GM10248 (cell line): Measurements from ENCODE around the gene NTMT1.

Source experiments
- CTCF ChIA-PET: fragments of 300-600 bp; sonication (Branson Sonifier 250); formaldehyde crosslinking; extraction: SDS; loops from one replicate; lab custom pipeline; 2021; ENCODE audit warnings: antibody characterized with exemption; lab: Yijun Ruan, JAX
- POLR2A ChIA-PET: fragments of 350-650 bp; sonication (Branson Sonifier 250); formaldehyde crosslinking; extraction: SDS; loops from one replicate; lab custom pipeline; 2020; ENCODE audit warnings: antibody characterized with exemption; lab: Yijun Ruan, JAX
- DNase-seq: peaks from one replicate; pipeline ENCODE4 v3.0.0; 2012; ENCODE audit errors: extremely low spot score
- CTCF ChIP-seq: IDR thresholded peaks from 2 replicates; pipeline ENCODE4 v1.5.1; 2012; ENCODE audit warnings: mild to moderate bottlenecking, low read depth; ENCODE audit errors: extremely low read depth, missing control alignments, control extremely low read depth

Gene NTMT1

GRCh38 chr9:129637102-129637501 lies 11.1 kb downstream of the NTMT1 start:
- no peak for TF ChIP-seq CTCF
- ChIA-PET POLR2A (interaction anchor here (1.9 kb wide), 1 partner anchor 12 kb away, joined by 5 read pairs; the partner anchor contains the start of gene NTMT1), CTCF (interaction anchor here (9.9 kb wide), 1 partner anchor 13 kb away, joined by 68 read pairs; the partner anchor contains the start of gene NTMT1)
- DNase-seq, result no peak

DNA sequence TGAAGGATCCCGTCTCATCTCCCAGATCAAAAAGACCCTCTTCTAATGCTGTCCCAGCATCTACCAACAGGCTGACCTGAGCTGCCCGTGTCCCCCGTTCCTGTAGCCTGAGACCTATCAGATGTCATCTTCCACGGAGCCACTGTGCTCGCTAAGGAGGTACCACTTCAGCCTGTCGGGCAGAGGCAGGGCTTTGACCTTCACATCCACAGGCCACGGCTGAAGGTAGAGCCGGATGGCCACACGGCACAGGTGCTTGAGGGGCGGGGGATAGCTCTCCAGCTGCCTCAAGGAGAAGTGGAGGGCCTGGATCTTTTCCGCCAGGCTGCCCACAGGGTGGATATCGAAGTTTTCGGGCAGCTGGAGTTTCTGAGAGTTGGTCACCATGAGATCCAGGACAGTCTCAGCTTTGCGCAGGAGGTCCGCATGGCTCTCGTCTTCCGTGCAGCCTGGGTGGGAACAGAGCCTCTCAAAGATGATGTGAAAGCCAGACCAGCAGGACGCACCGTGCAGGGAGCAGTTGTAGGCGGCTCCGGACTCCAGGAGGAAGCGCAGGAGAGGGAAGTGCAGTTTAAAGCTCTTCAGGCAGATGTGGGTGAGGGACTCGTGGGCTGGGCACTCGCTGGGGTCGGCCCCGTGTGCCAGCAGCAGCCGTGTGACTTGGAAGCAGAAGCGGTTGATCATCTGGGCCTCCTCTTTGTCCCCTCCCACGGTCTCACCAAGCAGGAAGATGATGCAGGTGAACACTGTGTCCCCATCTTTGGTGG lies 11.9 kb downstream of the NTMT1 start:
- CTCF ChIA-PET, result interaction anchor here (1.1 to 9.9 kb wide), 2 partner anchors 9 to 14 kb away, joined by 3 to 68 read pairs; partner anchors contain the start of gene NTMT1
- POLR2A ChIA-PET, result interaction anchor here (1.9 kb wide), 1 partner anchor 12 kb away, joined by 5 read pairs; the partner anchor contains the start of gene NTMT1
- no peak for TF ChIP-seq CTCF
- DNase-seq, result no peak

- CTCF ChIA-PET, result interaction anchor here (1.0 to 9.9 kb wide), 7 partner anchors 9 to 500 kb away, joined by 3 to 68 read pairs (median 5); partner anchors contain the start of gene NTMT1
- no peak for DNase-seq
- no peak for TF ChIP-seq CTCF
- POLR2A ChIA-PET, result interaction anchor here (1.0 kb wide), 1 partner anchor 15 kb away, joined by 3 read pairs; no protein-coding TSS in a partner anchor
Observed at GRCh38 chr9:129639034-129639630, 13.2 kb downstream of the NTMT1 start.

DNA sequence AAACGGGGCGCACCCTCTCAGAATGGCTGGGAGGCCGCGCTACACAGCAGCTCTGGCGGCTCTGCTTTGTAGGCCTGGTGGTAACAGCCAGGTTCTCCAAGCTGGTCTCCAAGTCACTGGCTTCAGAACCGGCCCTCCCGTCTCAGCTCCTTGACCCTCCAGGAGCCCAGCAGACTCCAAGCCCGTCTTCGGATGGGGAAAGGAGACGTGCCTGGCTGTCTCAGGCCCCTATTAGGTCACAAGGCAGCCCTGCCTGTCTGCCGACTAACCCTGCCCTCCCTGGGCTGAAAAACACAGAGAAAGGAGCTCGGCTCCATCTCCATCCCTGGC lies 13.8 kb downstream of the NTMT1 start:
- DNase-seq, result no peak
- POLR2A ChIA-PET, result interaction anchor here (1.0 kb wide), 1 partner anchor 15 kb away, joined by 3 read pairs; no protein-coding TSS in a partner anchor
- CTCF ChIA-PET, result interaction anchor here (1.0 to 9.9 kb wide), 7 partner anchors 10 to 500 kb away, joined by 3 to 68 read pairs (median 5); partner anchors contain the start of gene NTMT1

GRCh38 chr9:129640086-129640870 lies 14.3 kb downstream of the NTMT1 start:
- ChIA-PET POLR2A (interaction anchor here (0.6 to 1.0 kb wide), 2 partner anchors 16 to 255 kb away, joined by 3 read pairs; no protein-coding TSS in a partner anchor), CTCF (interaction anchor here (1.2 to 9.9 kb wide), 6 partner anchors 10 to 501 kb away, joined by 3 to 68 read pairs (median 6); partner anchors contain the start of gene NTMT1)
- no peak for TF ChIP-seq CTCF
- no peak for DNase-seq

More for the DNA sequence above, 13.8 kb downstream of the NTMT1 start:
- no peak for TF ChIP-seq CTCF
